Keratinocyte (primary cell): ENCODE measurements around the gene SUOX. TPM values are rescaled to one million over a fixed set of nuclear protein-coding genes. Genes with fewer than 3 reads are reported as not detected.

Source experiments
- DNase-seq: peaks from one replicate; pipeline ENCODE4 v3.0.0-alpha.2; 2011; ENCODE audit warnings: low read depth, missing footprints, low spot score
- FAIRE-seq: peaks from 2 replicates; lab custom pipeline; 2011; peaks lifted over from hg19 to GRCh38; lab: Jason Lieb, UNC
- H2AFZ ChIP-seq: 2 replicates; pipeline ENCODE4 v1.6.0; 2012; ENCODE audit warnings: low read length, control low read depth, inconsistent platforms; ENCODE audit not compliant: control insufficient read depth
- H3K27ac ChIP-seq: 2 replicates; pipeline ENCODE4 v1.5.1; 2011; ENCODE audit warnings: low read length; ENCODE audit not compliant: control insufficient read depth, insufficient read depth
- H3K27me3 ChIP-seq: 3 replicates; pipeline ENCODE4 v1.6.0; 2011; ENCODE audit warnings: low read length; ENCODE audit not compliant: control insufficient read depth, insufficient read depth; ENCODE audit errors: extremely low read depth
- H3K36me3 ChIP-seq, 2 experiments: 2 replicates in 1 of 2; 3 replicates in 1 of 2; pipeline ENCODE4 v1.5.1; 2011; ENCODE audit warnings: low read length in 2 of 2, mild to moderate bottlenecking in 1 of 2; ENCODE audit not compliant: control insufficient read depth in 2 of 2, insufficient read depth in 2 of 2; ENCODE audit errors: extremely low read depth in 1 of 2
- H3K4me1 ChIP-seq: 3 replicates; pipeline ENCODE4 v1.5.1; 2011; ENCODE audit warnings: low read length; ENCODE audit not compliant: control insufficient read depth, insufficient read depth; ENCODE audit errors: extremely low read depth
- H3K4me2 ChIP-seq: 3 replicates; pipeline ENCODE4 v1.6.0; 2011; ENCODE audit warnings: low read depth, low read length; ENCODE audit not compliant: control insufficient read depth, insufficient read depth; ENCODE audit errors: extremely low read depth
- H3K4me3 ChIP-seq, 3 experiments: fragments of 200-600 bp in 1 of 3; sonication (generic) in 1 of 3; 2 replicates in 2 of 3; 3 replicates in 1 of 3; pipeline ENCODE4 v1.5.1; 2011 to 2016; ENCODE audit warnings: low read length in 3 of 3, mild to moderate bottlenecking in 3 of 3, control low read depth in 2 of 3, inconsistent platforms in 1 of 3, low read depth in 1 of 3, mixed read lengths in 1 of 3, mixed run types in 1 of 3, moderate library complexity in 1 of 3; ENCODE audit not compliant: control insufficient read depth in 2 of 3, insufficient read depth in 2 of 3; ENCODE audit errors: extremely low read depth in 1 of 3
- H3K79me2 ChIP-seq: 2 replicates; pipeline ENCODE4 v1.6.0; 2012; ENCODE audit warnings: low read length; ENCODE audit not compliant: control insufficient read depth, insufficient read depth
- H3K9ac ChIP-seq: 3 replicates; pipeline ENCODE4 v1.6.0; 2011; ENCODE audit warnings: low read length; ENCODE audit not compliant: control insufficient read depth, insufficient read depth; ENCODE audit errors: extremely low read depth
- H3K9me1 ChIP-seq: 3 replicates; pipeline ENCODE4 v1.6.0; 2011; ENCODE audit warnings: low read length; ENCODE audit not compliant: control insufficient read depth, insufficient read depth; ENCODE audit errors: extremely low read depth
- H3K9me3 ChIP-seq: 2 replicates; pipeline ENCODE4 v1.5.1; 2012; ENCODE audit warnings: low read depth, low read length; ENCODE audit not compliant: control insufficient read depth
- H4K20me1 ChIP-seq: 3 replicates; pipeline ENCODE4 v1.6.0; 2011; ENCODE audit warnings: low read length; ENCODE audit not compliant: control insufficient read depth, insufficient read depth; ENCODE audit errors: extremely low read depth
- CTCF ChIP-seq, 3 experiments: IDR thresholded peaks in 1 of 3; conservative IDR thresholded peaks in 1 of 3; optimal IDR thresholded peaks in 1 of 3; 2 replicates in 2 of 3; 3 replicates in 1 of 3; pipeline versions ENCODE3 to v1.5.1; 2011; ENCODE audit warnings: low read length in 3 of 3, mild to moderate bottlenecking in 3 of 3, moderate library complexity in 2 of 3, control low read depth in 1 of 3, inconsistent platforms in 1 of 3; ENCODE audit not compliant: insufficient read depth in 2 of 3; ENCODE audit errors: extremely low read depth in 1 of 3
- EZH2 ChIP-seq: IDR thresholded peaks from one replicate; pipeline ENCODE4 v1.6.1; 2012; ENCODE audit warnings: inconsistent platforms, mild to moderate bottlenecking, low read length, moderate library complexity
- dilution Hi-C: fragments of 300-500 bp; cut with MboI; formaldehyde crosslinking; loops from one replicate; pipeline ENCODE4 v1.7.0; 2020; ENCODE audit warnings: low sequenced_read_pairs; ENCODE audit not compliant: extremely low pct_ligation_motif_present
- polyA plus RNA-seq, 5 experiments: library from polyadenylated mRNA; depleted of rRNA in 3 of 5; stranded (reverse) in 3 of 5; stranded (forward) in 1 of 5; unstranded in 1 of 5; fragments of >200 nt; gene quantifications; 1 replicate in 1 of 5; 2 replicates in 3 of 5; 3 replicates in 1 of 5; pipeline versions ENCODE4 v1.2.1 to v1.2.3, GENCODE V29; 2011 to 2012; ENCODE audit warnings: missing spikeins in 2 of 5, low read depth in 1 of 5, low replicate concordance in 1 of 5

SUOX gene
- polyA plus RNA-seq, 1 donor (not counting 4 experiments of a cell fraction or from before 2014, with no cell fraction given): 9.0 TPM

- Histone ChIP-seq H3K27ac (no peak overlapping the region), H3K4me2 (no peak overlapping the region), H3K27me3 (no peaks in the 10 kb centered on the region), H3K9me1 (no peaks in the 10 kb centered on the region), H4K20me1 (no peaks in the 10 kb centered on the region), H3K79me2 (no peaks in the 10 kb centered on the region), H3K9me3 (no peaks in the 10 kb centered on the region), H3K9ac (no peak overlapping the region), H2AFZ (no peak overlapping the region), H3K4me1 (peaks cover 5% of the 10 kb centered on the region), H3K4me3 (no peak overlapping the region), H3K36me3 (no peaks in the 10 kb centered on the region)
- TF ChIP-seq EZH2 (no peak), CTCF (optimal IDR thresholded peaks at IDR 0.05 in 1 of 3, IDR thresholded peaks at IDR 0.05 in 1 of 3, conservative IDR thresholded peaks at IDR 0.05 in 1 of 3; ENCODE audit: extremely low read depth in 1 of 3, insufficient read depth in 2 of 3, low read length in 3 of 3) (no peak)
- dilution Hi-C loops: no loop called here
- DNase-seq (no peak), FAIRE-seq (no peak)
Measured at GRCh38 chr12:56011509-56012090, 14.5 kb downstream of the SUOX start.

GRCh38 chr12:56013482-56013881, 16.4 kb downstream of the SUOX start:
- no peaks in the 10 kb centered on the region for H4K20me1 ChIP-seq
- no peaks in the 10 kb centered on the region for H3K9me3 ChIP-seq
- no peak overlapping the region for H2AFZ ChIP-seq
- no peak overlapping the region for H3K27ac ChIP-seq
- DNase-seq (no peak), FAIRE-seq (no peak)
- H3K4me3 ChIP-seq: no peak overlapping the region
- H3K4me2 ChIP-seq: no peak overlapping the region
- dilution Hi-C loops: no loop called here
- H3K4me1 ChIP-seq: no peaks in the 10 kb centered on the region
- no peak overlapping the region for H3K9ac ChIP-seq
- H3K27me3 ChIP-seq: no peaks in the 10 kb centered on the region
- no peaks in the 10 kb centered on the region for H3K9me1 ChIP-seq
- no peaks in the 10 kb centered on the region for H3K36me3 ChIP-seq
- H3K79me2 ChIP-seq: no peaks in the 10 kb centered on the region
- TF ChIP-seq EZH2: no peak
- TF ChIP-seq CTCF (optimal IDR thresholded peaks at IDR 0.05 in 1 of 3, IDR thresholded peaks at IDR 0.05 in 1 of 3, conservative IDR thresholded peaks at IDR 0.05 in 1 of 3; ENCODE audit: extremely low read depth in 1 of 3, insufficient read depth in 2 of 3, low read length in 3 of 3): no peak
